A673 (cell line): ENCODE results near the gene ABHD17A. TPM values are rescaled to one million over a fixed set of nuclear protein-coding genes. Genes with fewer than 3 reads are reported as not detected.

Experiments
- BruUV-seq: library from RNA; stranded (reverse); fragments of 400-500 nt; replicated peaks from 2 replicates; lab custom pipeline; 2021; lab: Mats Ljungman, UMichigan
- CTCF ChIA-PET: fragments of 300-600 bp; sonication (Branson Sonifier 250); formaldehyde crosslinking; loops from one replicate; lab custom pipeline; 2022; ENCODE audit warnings: antibody characterized with exemption; lab: Charles Lee
- POLR2A ChIA-PET: fragments of 300-600 bp; sonication (Branson Sonifier 250); formaldehyde crosslinking; loops from one replicate; lab custom pipeline; 2022; ENCODE audit warnings: antibody characterized with exemption; ENCODE audit not compliant: low non-redundant PET; lab: Charles Lee
- DNase-seq: peaks from one replicate; pipeline ENCODE4 v3.0.0-alpha.2; 2015; ENCODE audit warnings: low spot score
- H3K27ac ChIP-seq: fragments of 200-600 bp; sonication (generic); 2 replicates; pipeline ENCODE4 v1.5.1; 2016; ENCODE audit warnings: mixed run types, low read depth, mild to moderate bottlenecking, mixed read lengths, antibody characterized with exemption, low read length; ENCODE audit not compliant: poor library complexity, severe bottlenecking
- H3K27me3 ChIP-seq: fragments of 200-600 bp; sonication (generic); replicated peaks from 2 replicates; pipeline ENCODE4 v1.6.1; 2017; ENCODE audit warnings: mixed run types, low read depth, mild to moderate bottlenecking, mixed read lengths, antibody characterized with exemption, low read length; ENCODE audit not compliant: insufficient read depth, poor library complexity
- H3K36me3 ChIP-seq: fragments of 200-600 bp; sonication (generic); 2 replicates; pipeline ENCODE4 v1.6.1; 2016; ENCODE audit warnings: mixed run types, mild to moderate bottlenecking, mixed read lengths, antibody characterized with exemption, low read length; ENCODE audit not compliant: insufficient read depth, poor library complexity, severe bottlenecking
- H3K4me1 ChIP-seq: fragments of 200-600 bp; sonication (generic); 2 replicates; pipeline ENCODE4 v1.6.1; 2017; ENCODE audit warnings: mixed run types, mild to moderate bottlenecking, mixed read lengths, antibody characterized with exemption, low read length; ENCODE audit not compliant: insufficient read depth, poor library complexity, severe bottlenecking
- H3K4me3 ChIP-seq: fragments of 200-600 bp; sonication (generic); 2 replicates; pipeline ENCODE4 v1.5.1; 2016; ENCODE audit warnings: low read depth, mixed run types, mild to moderate bottlenecking, mixed read lengths, low read length; ENCODE audit not compliant: poor library complexity, severe bottlenecking
- H3K9me3 ChIP-seq: fragments of 200-600 bp; sonication (generic); 2 replicates; pipeline ENCODE4 v1.6.1; 2016; ENCODE audit warnings: mixed run types, low read depth, mild to moderate bottlenecking, mixed read lengths, antibody characterized with exemption, low read length; ENCODE audit not compliant: poor library complexity, severe bottlenecking
- EZH2 ChIP-seq: fragments of 200-600 bp; sonication (generic); IDR thresholded peaks from 2 replicates; pipeline ENCODE4 v1.6.1; 2017; ENCODE audit warnings: borderline replicate concordance, low read depth, mild to moderate bottlenecking, mixed read lengths, antibody characterized with exemption, low read length; ENCODE audit not compliant: poor library complexity, severe bottlenecking
- intact Hi-C: fragments of 100-400 bp; cut with micrococcal nuclease; formaldehyde crosslinking; loops from one replicate; pipeline ENCODE4 v1.10.0; 2022; ENCODE audit not compliant: unreplicated experiment
- total RNA-seq: library from RNA; stranded (reverse); gene quantifications from 2 replicates; pipeline ENCODE4 v1.2.3, GENCODE V29; 2021
- TF ChIP-seq, protein P1 (sequence below): fragments of 300-800, 200-600 bp; sonication (generic); conservative IDR thresholded peaks from 2 replicates; pipeline ENCODE4 v1.5.1; 2017; ENCODE audit warnings: low read depth, mild to moderate bottlenecking, antibody characterized with exemption, low read length, moderate library complexity, mixed read lengths

ABHD17A gene
- total RNA-seq, 1 experiment from 2014 or later = 56.9 TPM

- Histone ChIP-seq H3K4me3 (no peak overlapping the region), H3K9me3 (no peaks in the 10 kb centered on the region), H3K4me1 (peaks cover 74% of the 10 kb centered on the region), H3K27me3 (no peaks in the 10 kb centered on the region), H3K27ac (peak overlapping the region; percentile 49), H3K36me3 (peaks cover 4% of the 10 kb centered on the region)
- POLR2A ChIA-PET = no interaction called here
- BruUV-seq = no TSS peak
- no peak for DNase-seq
- CTCF ChIA-PET = no interaction called here
- TF ChIP-seq, protein P1, sequence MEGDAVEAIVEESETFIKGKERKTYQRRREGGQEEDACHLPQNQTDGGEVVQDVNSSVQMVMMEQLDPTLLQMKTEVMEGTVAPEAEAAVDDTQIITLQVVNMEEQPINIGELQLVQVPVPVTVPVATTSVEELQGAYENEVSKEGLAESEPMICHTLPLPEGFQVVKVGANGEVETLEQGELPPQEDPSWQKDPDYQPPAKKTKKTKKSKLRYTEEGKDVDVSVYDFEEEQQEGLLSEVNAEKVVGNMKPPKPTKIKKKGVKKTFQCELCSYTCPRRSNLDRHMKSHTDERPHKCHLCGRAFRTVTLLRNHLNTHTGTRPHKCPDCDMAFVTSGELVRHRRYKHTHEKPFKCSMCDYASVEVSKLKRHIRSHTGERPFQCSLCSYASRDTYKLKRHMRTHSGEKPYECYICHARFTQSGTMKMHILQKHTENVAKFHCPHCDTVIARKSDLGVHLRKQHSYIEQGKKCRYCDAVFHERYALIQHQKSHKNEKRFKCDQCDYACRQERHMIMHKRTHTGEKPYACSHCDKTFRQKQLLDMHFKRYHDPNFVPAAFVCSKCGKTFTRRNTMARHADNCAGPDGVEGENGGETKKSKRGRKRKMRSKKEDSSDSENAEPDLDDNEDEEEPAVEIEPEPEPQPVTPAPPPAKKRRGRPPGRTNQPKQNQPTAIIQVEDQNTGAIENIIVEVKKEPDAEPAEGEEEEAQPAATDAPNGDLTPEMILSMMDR = no peak
- no peak for TF ChIP-seq EZH2
- intact Hi-C loops = loop anchor here (5.0 kb wide), 1 partner anchor 591 kb away; the partner anchor contains the start of gene CIRBP
Measured at GRCh38 chr19:1858412-1859081, 26.7 kb downstream of the ABHD17A start.

GRCh38 chr19:1857648-1858326 is 27.5 kb downstream of the ABHD17A start:
- Histone ChIP-seq H3K4me1 (peaks cover 81% of the 10 kb centered on the region), H3K27ac (peak overlapping the region; percentile 80), H3K4me3 (peak overlapping the region; percentile 43), H3K9me3 (no peaks in the 10 kb centered on the region), H3K27me3 (no peaks in the 10 kb centered on the region), H3K36me3 (peaks cover 4% of the 10 kb centered on the region)
- DNase-seq = no peak
- BruUV-seq = no TSS peak
- TF ChIP-seq, protein P1 = no peak
- ChIA-PET POLR2A (no interaction called here), CTCF (interaction anchor here (0.6 kb wide), 1 partner anchor 62 kb away, joined by 9 read pairs; no protein-coding TSS in a partner anchor)
- intact Hi-C loops = loop anchor here (5.0 kb wide), 1 partner anchor 590 kb away; the partner anchor contains the start of gene CIRBP

DNA sequence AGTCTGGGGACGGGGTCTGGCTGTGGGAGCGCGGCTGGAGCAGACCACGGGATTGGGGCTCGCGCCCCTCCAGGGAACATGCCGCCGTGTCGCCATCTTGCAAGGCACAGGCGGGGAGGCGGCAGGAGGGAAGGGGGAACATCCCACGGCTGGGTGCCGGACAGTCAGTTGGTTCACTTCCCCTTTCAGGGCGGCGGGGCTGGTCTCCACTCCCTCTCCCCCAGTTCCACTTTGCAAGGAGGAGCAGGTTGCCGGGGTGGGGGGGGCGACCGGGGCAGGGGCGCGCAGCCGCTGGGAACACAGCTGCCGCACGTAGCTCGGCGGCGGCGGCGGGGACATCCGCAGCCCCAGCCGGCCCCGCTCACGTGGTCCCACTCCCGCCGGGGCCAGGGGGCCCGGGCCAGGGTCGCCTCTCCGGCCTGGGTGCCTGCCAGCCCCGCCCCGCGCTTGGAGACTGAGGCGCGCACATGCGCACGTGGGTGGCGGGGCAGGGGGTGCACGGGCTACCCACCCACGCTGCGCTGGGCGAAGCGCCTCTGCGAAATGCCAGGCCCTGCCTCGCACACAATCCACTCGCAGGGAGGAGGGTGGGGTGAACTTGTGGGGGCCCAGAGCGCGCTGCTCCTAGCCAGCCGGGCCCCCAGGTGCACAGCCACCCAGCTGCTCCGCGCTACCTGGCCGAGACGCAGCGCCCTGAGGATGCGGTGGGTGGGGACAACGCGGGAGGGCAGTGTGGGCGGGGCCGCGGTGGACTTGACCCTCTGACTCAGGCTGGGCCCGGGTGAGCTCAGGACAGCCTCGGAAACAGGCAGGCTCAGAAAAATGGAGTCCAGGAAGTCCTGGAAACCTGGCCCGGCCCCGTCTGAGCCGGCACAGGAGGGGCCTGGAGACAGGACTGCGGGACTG is 28.3 kb downstream of the ABHD17A start:
- no peak for TF ChIP-seq EZH2
- TF ChIP-seq, protein P1 = no peak
- intact Hi-C loops = loop anchor here (5.0 kb wide), 1 partner anchor 590 kb away; the partner anchor contains the start of gene CIRBP
- H3K4me1 ChIP-seq = peaks cover 90% of the 10 kb centered on the region
- no peak for DNase-seq
- H3K4me3 ChIP-seq = peak overlapping the region; percentile 43
- CTCF ChIA-PET = interaction anchor here (0.5 to 0.6 kb wide), 3 partner anchors 7 to 239 kb away, joined by 4 to 9 read pairs (median 6); no protein-coding TSS in a partner anchor
- no TSS peak for BruUV-seq
- H3K27ac ChIP-seq = peak overlapping the region; percentile 80
- no peaks in the 10 kb centered on the region for H3K9me3 ChIP-seq
- no peaks in the 10 kb centered on the region for H3K27me3 ChIP-seq
- POLR2A ChIA-PET = no interaction called here
- H3K36me3 ChIP-seq = peaks cover 4% of the 10 kb centered on the region
